ENCODE measurements around the gene SAMD4A.

DNA sequence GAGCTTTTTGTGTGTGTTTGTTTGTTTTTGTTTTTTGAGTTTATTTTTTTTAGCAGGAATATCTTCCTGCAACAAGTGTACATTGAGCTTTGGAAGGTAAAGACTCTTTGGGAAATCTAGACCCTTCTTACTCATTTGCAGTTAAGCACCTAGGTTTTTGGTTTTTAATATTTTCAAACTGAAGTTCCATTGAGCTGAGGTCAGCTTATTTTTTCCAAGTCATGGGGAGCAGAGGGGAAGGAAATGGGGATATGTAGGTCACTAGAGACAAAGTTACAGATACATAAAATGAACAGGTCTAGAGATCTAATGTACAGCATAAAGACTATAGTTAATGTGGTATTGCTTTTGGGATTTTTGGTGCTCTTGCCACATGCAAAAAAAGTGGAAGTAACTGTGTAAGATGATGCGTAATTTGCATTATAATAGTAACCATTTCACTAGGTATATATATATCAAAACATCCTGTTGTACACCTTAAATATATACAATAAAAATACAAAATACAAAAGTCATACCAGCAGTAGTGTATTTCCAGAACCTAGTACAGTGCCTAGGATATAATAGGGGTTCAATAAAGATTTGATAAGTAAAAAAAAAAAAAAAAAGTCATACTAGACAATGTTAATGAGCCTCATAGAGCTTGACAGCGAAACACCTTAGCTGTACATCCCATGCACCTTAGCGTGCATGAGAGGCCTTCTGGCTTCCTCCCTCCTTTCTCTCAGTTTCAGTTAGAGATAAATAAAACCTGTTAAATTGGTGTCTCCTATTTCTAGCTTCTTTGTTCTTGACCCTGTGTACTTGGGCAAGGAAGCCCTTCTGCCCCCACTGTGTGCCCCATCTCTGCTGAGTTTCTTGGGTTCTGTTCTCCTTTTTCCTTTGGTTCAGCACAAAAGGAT lies 34.6 kb upstream of the SAMD4A start:
- TF ChIP-seq POLR2AphosphoS5 (IDR thresholded peaks at IDR 0.05; ENCODE audit: low read depth, low read length) (no peak), POLR2A (IDR thresholded peaks at IDR 0.05; ENCODE audit: low read depth, low read length) (peak; percentile 48; the same call in 1 of the 2 replicates)

Measured in GM12891 (cell line).